HL-60 (cell line): ENCODE results near the gene SMIM24.

Source experiments
- CTCF ChIP-seq: IDR thresholded peaks from one replicate; pipeline ENCODE4 v1.5.1; 2011; ENCODE audit warnings: low read length, control low read depth, inconsistent platforms; ENCODE audit not compliant: insufficient read depth
- REST ChIP-seq: IDR thresholded peaks from 2 replicates; pipeline ENCODE4 v1.6.1; 2012; ENCODE audit warnings: low read depth; ENCODE audit not compliant: insufficient replicate concordance
- SPI1 ChIP-seq: IDR thresholded peaks from 2 replicates; pipeline ENCODE4 v1.6.1; 2012; ENCODE audit warnings: low read depth, mild to moderate bottlenecking, borderline replicate concordance

GRCh38 chr19:3455960-3456601, 24.2 kb downstream of the SMIM24 start:
- TF ChIP-seq CTCF, result no peak
- no peak for TF ChIP-seq SPI1
- TF ChIP-seq REST, result no peak
